Adipocyte (in vitro differentiated cells): Measurements from ENCODE around the gene TFPT.
"Not testable (repeated sequence)": the region's sequence is repeated elsewhere in the genome, so short reads cannot be mapped to it uniquely, and the experiment has no call there.

Source experiments
- DNase-seq: peaks from one replicate; pipeline ENCODE4 v3.0.0-alpha.2; 2015; ENCODE audit warnings: low read depth
- H3K27me3 ChIP-seq: replicated peaks from 2 replicates; pipeline ENCODE4 v1.7.0; 2013; ENCODE audit warnings: mild to moderate bottlenecking, low read length, moderate library complexity; ENCODE audit not compliant: control insufficient read depth, insufficient read depth
- H3K36me3 ChIP-seq: 2 replicates; pipeline ENCODE4 v1.7.0; 2013; ENCODE audit warnings: low read length, mild to moderate bottlenecking, moderate library complexity; ENCODE audit not compliant: control insufficient read depth, insufficient read depth, severe bottlenecking
- H3K4me1 ChIP-seq: 2 replicates; pipeline ENCODE4 v1.7.0; 2013; ENCODE audit warnings: mild to moderate bottlenecking, low read length, moderate library complexity; ENCODE audit not compliant: control insufficient read depth, insufficient read depth
- H3K4me3 ChIP-seq: 2 replicates; pipeline ENCODE4 v1.7.0; 2013; ENCODE audit warnings: mild to moderate bottlenecking, low read length, moderate library complexity
- H3K9ac ChIP-seq: 2 replicates; pipeline ENCODE4 v1.7.0; 2013; ENCODE audit warnings: mild to moderate bottlenecking, low read length, moderate library complexity
- H3K9me3 ChIP-seq: 2 replicates; pipeline ENCODE4 v1.7.0; 2013; ENCODE audit warnings: mild to moderate bottlenecking, low read length, moderate library complexity; ENCODE audit not compliant: control insufficient read depth

The TFPT gene

DNA sequence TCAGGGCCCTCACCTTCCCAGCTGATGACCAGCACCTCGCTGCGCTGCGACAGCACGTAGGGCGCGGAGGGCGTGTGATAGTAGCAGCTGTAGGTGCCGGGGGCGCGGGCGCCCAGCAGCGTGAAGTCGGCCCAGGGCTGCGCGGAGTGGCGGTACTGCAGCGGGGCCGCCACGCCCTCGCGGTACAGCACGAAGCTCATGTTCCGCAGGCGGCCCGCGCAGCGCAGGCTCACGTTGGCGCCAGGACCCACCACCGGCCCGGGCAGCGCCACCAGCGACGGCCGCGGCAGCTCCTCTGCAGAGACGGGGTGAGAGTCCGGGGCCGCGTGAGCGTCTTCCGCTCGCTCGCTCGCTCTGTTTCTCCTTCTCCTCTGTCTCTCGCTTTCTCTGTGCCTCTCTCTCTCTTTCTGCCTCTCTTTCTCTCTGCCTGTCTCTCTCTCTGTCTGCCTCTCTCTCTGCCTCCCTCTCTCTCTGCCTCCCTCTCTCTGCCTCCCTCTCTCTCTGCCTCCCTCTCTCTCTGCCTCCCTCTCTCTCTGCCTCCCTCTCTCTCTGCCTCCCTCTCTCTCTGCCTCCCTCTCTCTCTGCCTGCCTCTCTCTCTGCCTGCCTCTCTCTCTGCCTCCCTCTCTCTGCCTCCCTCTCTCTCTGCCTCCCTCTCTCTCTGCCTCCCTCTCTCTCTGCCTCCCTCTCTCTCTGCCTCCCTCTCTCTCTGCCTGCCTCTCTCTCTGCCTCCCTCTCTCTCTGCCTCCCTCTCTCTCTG is 19.4 kb downstream of the TFPT start:
- DNase-seq = peak; percentile 80

DNA sequence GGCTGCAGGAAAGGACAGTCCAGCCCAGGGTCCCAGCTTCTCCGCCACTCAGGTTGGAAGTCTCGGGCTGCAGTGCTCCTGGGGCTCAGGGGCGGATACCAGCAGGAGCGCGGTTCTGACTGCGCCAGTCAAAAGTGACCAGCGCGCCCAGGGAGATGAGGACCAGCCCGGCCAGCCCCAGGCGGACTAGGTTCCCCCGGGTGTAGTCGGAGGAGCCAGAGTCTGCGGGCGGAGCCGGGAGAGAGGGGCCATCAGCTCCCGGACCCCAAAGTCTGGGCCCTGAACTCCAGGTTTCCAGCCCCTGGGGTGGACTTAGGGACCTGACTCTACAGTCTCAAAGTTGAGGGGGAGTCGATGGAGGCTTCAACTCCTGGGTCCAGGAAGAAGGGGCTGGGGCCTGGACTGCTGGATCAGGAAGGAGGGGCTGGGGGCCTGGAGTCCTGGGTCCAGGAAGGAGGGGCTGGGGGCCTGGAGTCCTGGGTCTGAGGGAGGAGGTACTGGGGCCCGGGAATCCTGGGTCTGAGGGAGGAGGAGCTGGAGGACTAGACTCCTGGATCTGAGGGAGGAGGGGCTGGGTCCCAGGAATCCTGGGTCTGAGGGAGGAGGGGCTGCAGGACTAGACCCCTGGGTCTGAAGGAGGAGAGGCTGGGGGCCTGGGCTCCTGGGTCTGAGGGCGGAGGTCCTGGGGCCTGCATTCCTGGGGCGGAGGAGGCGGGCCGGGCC is 20.2 kb downstream of the TFPT start:
- H3K27me3 ChIP-seq = peaks cover 6% of the 10 kb centered on the region
- H3K9me3 ChIP-seq = no peaks in the 10 kb centered on the region
- H3K36me3 ChIP-seq = no peaks in the 10 kb centered on the region
- H3K9ac ChIP-seq = peak overlapping the region; percentile 74
- H3K4me1 ChIP-seq = peaks cover 5% of the 10 kb centered on the region
- H3K4me3 ChIP-seq = peak overlapping the region; percentile 77
- DNase-seq = no peak

More for the DNA sequence above, 19.4 kb downstream of the TFPT start:
- not testable (repeated sequence) for H3K9me3 ChIP-seq, H3K27me3 ChIP-seq, H3K36me3 ChIP-seq, H3K4me1 ChIP-seq
- H3K4me3 ChIP-seq = peak overlapping the region; percentile 77
- H3K9ac ChIP-seq = peak overlapping the region; percentile 74

DNA sequence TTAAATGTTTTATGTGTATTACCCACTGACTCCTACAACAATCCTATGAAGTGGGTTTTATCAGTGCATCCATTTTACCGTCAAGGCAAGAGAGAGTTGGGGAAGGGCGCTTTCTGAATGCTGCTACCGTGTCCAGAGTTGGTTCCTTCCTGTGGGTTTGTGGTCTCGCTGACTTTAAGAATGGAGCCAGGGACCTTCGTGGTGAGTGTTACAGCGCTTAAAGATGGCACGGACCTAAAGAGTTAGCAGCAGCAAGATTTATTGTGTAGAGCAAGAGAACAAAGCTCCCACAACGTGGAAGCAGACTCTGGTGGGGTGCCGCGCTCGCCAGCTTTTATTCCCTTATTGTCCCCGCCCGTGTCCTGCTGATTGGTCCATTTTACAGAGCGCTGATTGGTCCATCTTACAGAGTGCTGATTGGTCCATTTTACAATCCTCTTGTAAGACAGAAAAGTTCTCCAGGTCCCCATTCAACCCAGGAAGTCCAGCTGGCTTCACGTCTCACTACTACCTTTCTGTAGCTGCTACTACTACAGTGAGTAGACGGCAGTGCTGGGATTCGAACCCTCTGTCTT is 20.9 kb downstream of the TFPT start:
- Histone ChIP-seq H3K4me1 (peaks cover 5% of the 10 kb centered on the region), H3K36me3 (no peaks in the 10 kb centered on the region), H3K4me3 (no peak overlapping the region), H3K27me3 (peaks cover 7% of the 10 kb centered on the region), H3K9ac (no peak overlapping the region), H3K9me3 (no peaks in the 10 kb centered on the region)
- DNase-seq = no peak

DNA sequence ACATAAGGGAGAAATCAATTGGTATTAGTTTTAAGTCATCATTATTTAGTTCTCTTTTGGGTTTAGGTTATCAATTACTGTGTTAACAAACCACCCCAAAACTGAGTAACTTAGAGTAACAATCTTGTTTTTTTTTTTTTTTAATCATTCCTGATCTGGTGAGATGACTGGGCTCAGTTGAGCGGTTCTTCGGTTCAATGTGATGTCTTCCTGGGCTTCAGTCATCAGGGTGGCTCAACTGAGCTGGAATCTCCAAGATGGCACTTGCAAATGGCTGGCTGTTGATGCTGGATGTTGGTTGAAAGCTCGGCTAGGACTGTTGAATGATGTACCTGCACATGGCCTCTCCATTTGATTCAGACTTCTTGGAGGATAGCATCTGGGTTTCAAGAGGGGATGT is 31.0 kb downstream of the TFPT start:
- DNase-seq = no peak
- Histone ChIP-seq H3K36me3 (no peaks in the 10 kb centered on the region), H3K9me3 (peaks cover 18% of the 10 kb centered on the region), H3K4me1 (no peaks in the 10 kb centered on the region), H3K4me3 (no peak overlapping the region), H3K9ac (no peak overlapping the region), H3K27me3 (peaks cover under 1% of the 10 kb centered on the region)

DNA sequence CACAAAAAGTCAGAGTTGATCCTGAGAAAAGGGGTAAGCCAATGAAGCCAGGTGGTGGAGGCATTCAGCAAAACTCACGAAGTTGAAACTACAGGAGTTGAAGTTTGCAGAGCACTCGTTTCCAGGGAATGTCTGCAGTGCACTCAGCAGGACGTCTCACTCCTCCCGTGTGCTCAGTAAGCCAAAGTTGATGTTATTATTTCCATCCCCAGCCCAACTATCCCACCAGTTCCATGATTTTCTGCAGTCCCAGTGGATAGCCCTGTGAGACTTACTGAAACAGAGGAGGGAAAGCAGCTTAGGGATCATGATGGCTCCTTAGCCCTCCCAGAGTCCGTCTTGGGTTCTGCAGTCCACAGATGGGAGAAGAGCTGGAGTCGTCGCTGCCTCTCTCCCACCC is 34.4 kb downstream of the TFPT start, which contains the start of gene TARM1:
TARM1 (minus strand) TSS at position 334 of the 400 bp plus-strand sequence; CDS start at position 309, 25 bp downstream.
- Histone ChIP-seq H3K4me3 (no peak within 1 kb of the TSS), H3K9me3 (peaks cover 15% of the 10 kb centered on the region), H3K4me1 (no peaks in the 10 kb centered on the region), H3K27me3 (no peaks in the 10 kb centered on the region), H3K36me3 (no peaks in the 10 kb centered on the region), H3K9ac (no peak within 1 kb of the TSS)
- DNase-seq = no peak

DNA sequence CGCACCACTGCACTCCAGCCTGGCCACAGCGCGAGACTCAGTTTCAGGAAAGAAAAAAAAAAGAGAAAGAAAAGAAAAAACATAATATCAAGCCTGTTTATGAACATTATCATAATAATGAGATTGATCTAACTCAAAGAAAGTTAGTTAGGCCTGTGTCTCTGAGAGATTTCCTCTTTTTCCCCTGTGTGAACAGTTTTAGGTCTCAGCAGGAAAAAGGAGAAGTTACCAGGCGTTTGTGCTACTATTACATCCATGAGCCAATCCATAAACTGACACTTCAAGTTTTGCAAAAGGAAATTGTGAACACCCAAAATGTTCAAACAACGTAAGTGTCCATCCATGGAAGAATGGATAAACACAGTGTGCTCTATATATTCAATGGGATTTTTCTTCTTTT is 38.1 kb downstream of the TFPT start:
- no peak overlapping the region for H3K4me3 ChIP-seq
- H3K36me3 ChIP-seq = no peaks in the 10 kb centered on the region
- no peak for DNase-seq
- no peaks in the 10 kb centered on the region for H3K27me3 ChIP-seq
- no peak overlapping the region for H3K9ac ChIP-seq
- no peaks in the 10 kb centered on the region for H3K4me1 ChIP-seq
- H3K9me3 ChIP-seq = peaks cover 6% of the 10 kb centered on the region

DNA sequence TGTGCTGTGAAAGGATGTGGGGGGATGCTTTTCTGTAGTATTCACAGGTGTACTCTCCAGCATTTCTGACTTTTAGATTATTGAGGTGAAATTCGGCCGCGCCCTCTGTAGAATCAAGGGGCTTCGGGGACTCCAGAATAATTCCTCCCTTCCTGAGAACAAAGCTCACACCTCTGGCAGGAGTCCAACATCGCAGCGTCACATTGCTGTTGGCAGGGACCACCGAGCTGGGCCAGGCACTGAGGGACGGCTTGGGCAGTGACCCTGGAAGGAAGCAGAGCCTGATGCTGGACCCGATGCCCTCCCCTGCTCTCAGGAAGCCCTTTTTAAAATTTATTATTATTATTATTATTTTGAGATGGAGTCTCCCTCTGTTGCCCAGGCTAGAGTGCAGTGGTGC is 40.6 kb downstream of the TFPT start:
- DNase-seq = no peak
- H3K4me1 ChIP-seq = no peaks in the 10 kb centered on the region
- H3K36me3 ChIP-seq = no peaks in the 10 kb centered on the region
- no peak overlapping the region for H3K9ac ChIP-seq
- peaks cover 1% of the 10 kb centered on the region for H3K9me3 ChIP-seq
- no peak overlapping the region for H3K4me3 ChIP-seq
- H3K27me3 ChIP-seq = no peaks in the 10 kb centered on the region

DNA sequence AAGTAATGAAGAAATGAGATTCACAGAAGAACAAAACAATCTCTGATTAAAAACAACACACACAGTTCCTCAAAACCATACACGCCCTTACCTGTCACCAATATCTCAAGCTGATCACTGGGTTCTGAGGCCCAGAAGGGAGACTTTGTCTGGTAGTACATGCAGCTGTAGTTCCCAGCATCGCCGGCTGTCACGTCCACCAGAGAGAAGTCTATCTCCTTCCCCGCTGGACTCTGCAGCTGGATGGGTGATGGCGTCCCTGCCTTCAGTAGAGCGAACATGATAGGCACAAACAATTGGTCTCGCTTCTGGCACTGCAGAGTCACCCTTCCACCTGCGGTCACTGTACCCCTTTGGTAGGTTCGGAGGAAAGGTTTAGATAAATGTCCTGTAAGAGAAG is 41.6 kb downstream of the TFPT start:
- no peaks in the 10 kb centered on the region for H3K36me3 ChIP-seq
- no peaks in the 10 kb centered on the region for H3K4me1 ChIP-seq
- H3K9ac ChIP-seq = no peak overlapping the region
- no peaks in the 10 kb centered on the region for H3K27me3 ChIP-seq
- H3K9me3 ChIP-seq = peaks cover 10% of the 10 kb centered on the region
- no peak for DNase-seq
- no peak overlapping the region for H3K4me3 ChIP-seq

DNA sequence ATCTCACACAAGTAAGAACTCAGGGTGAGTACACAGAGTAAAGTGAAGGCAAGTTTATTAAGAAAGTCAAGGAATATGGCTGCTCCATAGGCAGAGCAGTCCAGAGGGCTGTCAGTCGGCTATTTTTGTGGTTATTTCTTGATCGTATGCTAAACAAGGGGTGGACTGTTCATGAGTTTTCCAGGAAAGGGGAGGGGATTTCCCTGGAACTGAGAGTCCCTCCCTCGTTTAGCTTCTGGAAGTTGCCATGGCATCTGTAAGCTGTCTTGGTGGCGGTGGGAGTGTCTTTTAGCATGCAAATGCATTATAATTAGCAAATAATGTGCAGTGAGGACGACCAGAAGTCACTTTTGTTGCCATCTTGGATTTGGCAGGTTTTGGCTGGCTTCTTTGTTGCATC is 46.0 kb downstream of the TFPT start:
- no peak for DNase-seq
- no peaks in the 10 kb centered on the region for H3K4me1 ChIP-seq
- H3K9me3 ChIP-seq = peaks cover 13% of the 10 kb centered on the region
- H3K4me3 ChIP-seq = no peak overlapping the region
- no peaks in the 10 kb centered on the region for H3K27me3 ChIP-seq
- no peaks in the 10 kb centered on the region for H3K36me3 ChIP-seq
- H3K9ac ChIP-seq = no peak overlapping the region

DNA sequence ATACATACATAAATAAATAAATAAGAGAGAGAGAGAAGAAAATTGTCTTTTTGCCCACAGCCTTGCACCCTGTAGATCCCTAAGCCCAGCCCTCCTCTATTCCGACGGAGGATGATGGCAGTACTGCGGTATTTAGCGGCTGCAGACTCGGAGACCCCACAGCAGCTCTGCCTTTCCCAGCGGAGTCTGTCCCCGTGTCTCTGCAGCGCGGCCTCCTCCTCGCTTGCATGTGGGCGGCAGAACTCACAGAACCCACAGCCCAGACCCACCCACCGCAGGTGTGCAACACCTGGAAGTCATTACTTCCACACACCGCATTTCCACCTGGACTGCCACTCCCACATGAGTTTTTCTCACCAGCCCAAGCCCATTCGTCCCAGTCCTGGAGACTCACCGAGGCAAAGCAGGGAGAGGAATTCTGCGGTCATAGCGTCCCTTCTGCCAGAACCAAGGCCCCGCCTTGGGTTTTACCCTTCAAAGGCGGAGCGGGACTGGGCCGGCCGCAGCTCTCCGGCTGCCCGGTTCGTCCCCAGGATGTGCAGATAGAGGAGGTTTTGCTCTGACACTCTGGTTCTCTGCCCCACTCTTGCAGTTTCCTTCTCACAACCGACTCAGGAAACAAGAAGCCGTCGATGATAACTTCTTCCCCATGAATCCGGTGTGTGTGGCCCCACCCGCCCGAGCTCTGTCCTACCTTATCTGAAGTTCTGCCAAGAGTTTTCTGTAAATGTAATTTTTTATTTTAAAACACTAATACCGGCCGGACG is 51.9 kb downstream of the TFPT start, which contains the start of gene VSTM1:
VSTM1 (minus strand) TSS at position 548 of the 767 bp plus-strand sequence; CDS start at position 428, 120 bp downstream.
- Histone ChIP-seq H3K36me3 (no peaks in the 10 kb centered on the region), H3K4me1 (no peaks in the 10 kb centered on the region), H3K4me3 (no peak within 1 kb of the TSS), H3K9me3 (no peaks in the 10 kb centered on the region), H3K9ac (no peak within 1 kb of the TSS), H3K27me3 (no peaks in the 10 kb centered on the region)
- no peak for DNase-seq

DNA sequence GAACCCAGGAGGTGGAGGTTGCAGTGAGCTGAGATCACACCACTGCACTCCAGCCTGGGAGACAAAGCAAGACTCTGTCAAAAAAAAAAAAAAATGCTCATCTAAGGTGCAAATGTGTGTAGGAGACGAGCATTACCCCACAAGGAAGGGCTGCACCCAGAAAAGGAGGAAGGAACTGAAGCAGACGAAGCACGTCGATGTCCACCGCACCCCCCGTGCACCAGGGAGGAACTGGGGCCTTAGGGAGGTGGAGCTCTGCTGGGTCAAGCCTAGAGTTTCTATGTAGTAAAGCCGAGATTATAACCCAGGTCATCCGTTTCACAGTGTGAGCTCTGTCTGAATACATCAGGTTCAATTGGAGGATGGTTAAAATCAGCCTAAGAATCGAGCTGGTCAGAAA is 52.8 kb downstream of the TFPT start:
- no peak overlapping the region for H3K9ac ChIP-seq
- DNase-seq = no peak
- H3K9me3 ChIP-seq = no peaks in the 10 kb centered on the region
- no peak overlapping the region for H3K4me3 ChIP-seq
- H3K4me1 ChIP-seq = no peaks in the 10 kb centered on the region
- peaks cover 3% of the 10 kb centered on the region for H3K27me3 ChIP-seq
- H3K36me3 ChIP-seq = no peaks in the 10 kb centered on the region
